Kidney (tissue), 14 donors: Measurements from ENCODE around the gene MPLKIP. TPM values are rescaled to one million over a fixed set of nuclear protein-coding genes. Genes with fewer than 3 reads are reported as not detected.
"Not testable (repeated sequence)": the region's sequence is repeated elsewhere in the genome, so short reads cannot be mapped to it uniquely, and the experiment has no call there.

ENCODE experiments used
- DNase-seq, 5 donors: peaks; one replicate each; pipeline ENCODE4 v3.0.0-alpha.2; 2013 to 2020
- FAIRE-seq: peaks from 2 replicates; lab custom pipeline; 2012; peaks lifted over from hg19 to GRCh38; lab: Jason Lieb, UNC
- H3K27ac ChIP-seq, 2 donors: one replicate each; pipeline ENCODE4 v1.7.0; 2013; ENCODE audit warnings: low read depth in 2 of 2, low read length in 2 of 2, inconsistent platforms in 1 of 2
- H3K27me3 ChIP-seq: one replicate; pipeline ENCODE4 v1.7.1; 2013; ENCODE audit warnings: low read length, inconsistent platforms; ENCODE audit not compliant: control insufficient read depth, insufficient read depth
- H3K36me3 ChIP-seq, 3 donors: one replicate each; pipeline versions ENCODE4 v1.7.0 to v1.7.1; 2013; ENCODE audit warnings: low read length in 3 of 3, control low read depth in 1 of 3, inconsistent platforms in 1 of 3; ENCODE audit not compliant: insufficient read depth in 3 of 3, control insufficient read depth in 2 of 3
- H3K4me1 ChIP-seq, 3 donors: one replicate each; pipeline versions ENCODE4 v1.7.0 to v1.7.1; 2013; ENCODE audit warnings: low read length in 3 of 3, inconsistent platforms in 1 of 3, low read depth in 1 of 3; ENCODE audit not compliant: control insufficient read depth in 2 of 3, insufficient read depth in 2 of 3
- H3K4me3 ChIP-seq, 3 donors: one replicate each; pipeline versions ENCODE4 v1.7.0 to v1.8.1; 2013; ENCODE audit warnings: low read length in 3 of 3, control low read depth in 1 of 3, inconsistent platforms in 1 of 3
- H3K9ac ChIP-seq, 3 donors: one replicate each; pipeline versions ENCODE4 v1.7.0 to v1.7.1; 2013; ENCODE audit warnings: low read length in 3 of 3, control low read depth in 1 of 3, inconsistent platforms in 1 of 3
- H3K9me3 ChIP-seq, 3 donors: one replicate each; pipeline versions ENCODE4 v1.7.0 to v1.7.1; 2013; ENCODE audit warnings: low read length in 3 of 3, control low read depth in 1 of 3, inconsistent platforms in 1 of 3; ENCODE audit not compliant: control insufficient read depth in 2 of 3, insufficient read depth in 1 of 3
- CTCF ChIP-seq: IDR thresholded peaks from 3 replicates; pipeline ENCODE4 v1.5.1; 2012; ENCODE audit warnings: mild to moderate bottlenecking, moderate library complexity, borderline replicate concordance; ENCODE audit not compliant: insufficient read depth; ENCODE audit errors: extremely low read depth
- intact Hi-C: fragments of 100-400 bp; cut with DNase I; formaldehyde crosslinking; loops from one replicate; pipeline ENCODE4 v1.11.1; 2022
- polyA plus RNA-seq: library from polyadenylated mRNA; stranded (reverse); fragments of 350-450 nt; fragmentation: Illumina TruSeq; extraction: RNeasy Lipid Tissue Mini Kit (QIAGEN cat#74804); gene quantifications from one replicate; pipeline ENCODE4 v1.2.3, GENCODE V29; 2014; ENCODE audit warnings: low read depth, low replicate concordance; ENCODE audit not compliant: insufficient read depth
- total RNA-seq: library from RNA; stranded (reverse); fragmentation: NEBNext Ultra II Directional; extraction: Animal tissue kit (Norgen Biotek cat#: 25700); gene quantifications from one replicate; pipeline ENCODE4 v1.2.1, GENCODE V29; 2021
- donor health status: control.
- donor health status: control.
- donor health status: control.
- donor health status: control.
- donor health status: control.
- donor health status: DM: yes; HTN: yes; CAD: no.
- donor health status: Normal renal cell carcinoma (clear cell type).

Gene MPLKIP
- total and polyA plus RNA-seq, 2 donors from 2014 or later = 32.1 to 58.7 TPM

DNA sequence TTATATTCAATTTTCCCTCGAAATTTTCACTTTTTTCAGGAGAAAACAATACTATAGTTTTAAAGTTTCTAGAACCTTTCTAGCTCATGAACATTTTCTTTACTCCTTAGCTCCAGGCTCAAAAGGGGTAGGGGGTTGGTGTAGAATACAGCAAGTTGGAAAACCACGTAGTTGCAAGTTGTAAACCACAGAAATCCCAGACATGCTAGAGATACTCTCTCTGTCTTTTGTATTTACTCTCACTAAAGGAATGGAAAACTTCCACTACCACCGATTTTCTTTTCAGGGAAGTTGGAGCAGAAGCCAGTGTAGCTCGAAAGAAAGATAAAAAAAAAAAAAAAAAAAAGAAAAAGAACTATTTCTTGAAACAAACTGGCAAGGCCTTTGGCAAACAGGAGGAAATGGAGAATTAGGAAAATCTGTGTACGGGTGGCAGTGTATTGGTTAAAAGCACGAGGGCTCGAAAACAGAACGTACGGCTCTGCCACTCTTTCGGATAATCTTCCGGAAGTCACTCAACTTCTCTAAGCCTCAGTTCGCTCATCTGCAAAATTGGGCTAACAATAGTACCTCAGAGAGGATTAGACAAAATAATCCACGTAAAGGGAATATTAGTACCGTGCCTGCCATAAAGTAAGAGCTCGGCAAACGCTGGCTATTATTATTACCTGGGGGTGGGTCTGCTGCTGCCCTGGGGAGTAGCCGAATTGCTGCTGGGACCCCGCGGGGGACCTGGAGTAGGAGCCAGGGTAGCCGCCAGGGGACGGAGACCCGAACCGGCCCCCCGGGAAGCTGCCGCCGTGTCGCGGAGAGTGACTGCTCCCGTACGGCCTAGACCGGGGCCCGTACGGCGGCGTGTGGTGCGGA lies 628 bp downstream of the MPLKIP start:
- FAIRE-seq (no peak), DNase-seq (peak in 2 of 5 donors; percentile 30 to 52)
- H3K4me3 ChIP-seq = peak overlapping the region; percentile 89 to 98 (median 91)
- intact Hi-C loops = no loop called here
- H3K9ac ChIP-seq = peak overlapping the region; percentile 75 to 96 (median 87)
- peak overlapping the region; percentile 92 to 99 for H3K27ac ChIP-seq
- peaks cover 0 to 4% (median 0%) of the 10 kb centered on the region in 3 donors for H3K4me1 ChIP-seq
- no peak for TF ChIP-seq CTCF
- no peaks in the 10 kb centered on the region for H3K27me3 ChIP-seq
- no peaks in the 10 kb centered on the region for H3K36me3 ChIP-seq
- H3K9me3 ChIP-seq = no peaks in the 10 kb centered on the region

- intact Hi-C loops = no loop called here
- H3K4me1 ChIP-seq = no peaks in the 10 kb centered on the region
- FAIRE-seq = no peak
- H3K27me3 ChIP-seq = no peaks in the 10 kb centered on the region
- no peaks in the 10 kb centered on the region for H3K36me3 ChIP-seq
- TF ChIP-seq CTCF = no peak
- H3K9ac ChIP-seq = no peak overlapping the region
- H3K27ac ChIP-seq = no peak overlapping the region
- H3K9me3 ChIP-seq = no peaks in the 10 kb centered on the region
- no peak for DNase-seq
- no peak overlapping the region for H3K4me3 ChIP-seq
Observed at GRCh38 chr7:40122940-40123254, 11.5 kb downstream of the MPLKIP start.

GRCh38 chr7:40122100-40122939 lies 12.1 kb downstream of the MPLKIP start:
- H3K36me3 ChIP-seq, H3K27me3 ChIP-seq, H3K9ac ChIP-seq, H3K4me3 ChIP-seq, H3K9me3 ChIP-seq, H3K27ac ChIP-seq, DNase-seq, intact Hi-C loops, H3K4me1 ChIP-seq, FAIRE-seq: not testable (repeated sequence)

- FAIRE-seq = no peak
Observed at GRCh38 chr7:40120020-40120419, 14.4 kb downstream of the MPLKIP start.

DNA sequence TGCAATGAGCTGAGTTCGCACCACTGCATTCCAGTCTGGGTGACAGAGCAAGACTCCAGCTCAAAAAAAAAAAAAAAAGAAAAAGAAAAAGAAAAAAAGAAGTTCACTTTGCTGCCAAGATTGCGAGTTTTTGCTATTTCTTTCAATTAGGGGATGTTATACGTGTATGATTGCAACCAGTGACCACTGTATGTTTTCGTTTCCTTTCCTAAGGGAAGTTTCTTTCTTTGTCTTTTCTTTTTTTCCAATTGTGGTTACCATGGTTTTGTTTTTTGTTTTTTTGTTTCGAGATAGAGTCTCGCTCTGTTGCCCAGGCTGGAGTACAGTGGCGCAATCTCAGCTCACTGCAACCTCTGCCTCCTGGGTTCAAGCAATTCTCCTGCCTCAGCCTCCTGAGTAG lies 16.2 kb downstream of the MPLKIP start:
- intact Hi-C loops, H3K9ac ChIP-seq, H3K36me3 ChIP-seq, H3K27ac ChIP-seq, H3K4me3 ChIP-seq, H3K9me3 ChIP-seq, H3K4me1 ChIP-seq, H3K27me3 ChIP-seq, FAIRE-seq, DNase-seq: not testable (repeated sequence)

More at GRCh38 chr7:40120020-40120419, 14.4 kb downstream of the MPLKIP start:
- intact Hi-C loops = no loop called here
- H3K36me3 ChIP-seq = no peaks in the 10 kb centered on the region
- H3K9me3 ChIP-seq = no peaks in the 10 kb centered on the region
- TF ChIP-seq CTCF = no peak
- H3K9ac ChIP-seq = no peak overlapping the region
- no peak for DNase-seq
- H3K4me3 ChIP-seq = no peak overlapping the region
- no peaks in the 10 kb centered on the region for H3K4me1 ChIP-seq
- H3K27me3 ChIP-seq = no peaks in the 10 kb centered on the region
- no peak overlapping the region for H3K27ac ChIP-seq

DNA sequence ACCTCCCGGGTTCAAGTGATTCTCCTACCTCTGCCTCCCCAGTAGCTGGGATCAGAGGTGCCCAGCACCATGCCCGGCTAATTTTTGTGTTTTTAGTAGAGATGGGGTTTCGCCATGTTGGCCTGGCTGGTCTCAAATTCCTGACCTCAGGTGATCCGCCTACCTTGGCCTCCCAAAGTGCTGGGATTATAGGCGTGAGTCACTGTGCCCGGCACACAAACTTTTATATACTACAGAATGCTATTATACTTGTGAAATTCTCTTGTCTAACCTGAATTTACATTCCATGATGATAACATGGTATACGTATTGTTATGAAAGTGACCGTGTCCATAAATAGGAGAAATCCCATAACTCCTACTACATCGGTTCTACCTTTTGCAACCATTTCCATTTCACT lies 17.2 kb downstream of the MPLKIP start:
- FAIRE-seq, DNase-seq, H3K9ac ChIP-seq, H3K27ac ChIP-seq, H3K4me1 ChIP-seq, H3K9me3 ChIP-seq, H3K36me3 ChIP-seq, H3K4me3 ChIP-seq, H3K27me3 ChIP-seq, intact Hi-C loops: not testable (repeated sequence)
